Esophagus squamous epithelium (tissue), 4 donors: ENCODE measurements around the gene SMNDC1.

ENCODE experiments used
- POLR2A ChIP-seq, 4 donors: fragments of 450-650 bp; IDR thresholded peaks; one replicate each; pipeline ENCODE4 v1.6.1; 2017; ENCODE audit warnings: antibody characterized with exemption in 4 of 4, mild to moderate bottlenecking in 4 of 4, moderate library complexity in 3 of 4
- TF ChIP-seq, protein P1 (sequence below), 6 experiments: fragments of 450-650 bp in 4 of 6; fragments of 200-600 bp in 2 of 6; sonication (generic) in 2 of 6; IDR thresholded peaks; one replicate each; pipeline ENCODE4 v1.5.1; 2016 to 2019; ENCODE audit warnings: antibody characterized with exemption in 6 of 6, mild to moderate bottlenecking in 4 of 6, moderate library complexity in 4 of 6

GRCh38 chr10:110276603-110277002 is 28.1 kb downstream of the SMNDC1 start:
- TF ChIP-seq POLR2A (IDR thresholded peaks at IDR 0.05): no peak
- TF ChIP-seq, protein P1, sequence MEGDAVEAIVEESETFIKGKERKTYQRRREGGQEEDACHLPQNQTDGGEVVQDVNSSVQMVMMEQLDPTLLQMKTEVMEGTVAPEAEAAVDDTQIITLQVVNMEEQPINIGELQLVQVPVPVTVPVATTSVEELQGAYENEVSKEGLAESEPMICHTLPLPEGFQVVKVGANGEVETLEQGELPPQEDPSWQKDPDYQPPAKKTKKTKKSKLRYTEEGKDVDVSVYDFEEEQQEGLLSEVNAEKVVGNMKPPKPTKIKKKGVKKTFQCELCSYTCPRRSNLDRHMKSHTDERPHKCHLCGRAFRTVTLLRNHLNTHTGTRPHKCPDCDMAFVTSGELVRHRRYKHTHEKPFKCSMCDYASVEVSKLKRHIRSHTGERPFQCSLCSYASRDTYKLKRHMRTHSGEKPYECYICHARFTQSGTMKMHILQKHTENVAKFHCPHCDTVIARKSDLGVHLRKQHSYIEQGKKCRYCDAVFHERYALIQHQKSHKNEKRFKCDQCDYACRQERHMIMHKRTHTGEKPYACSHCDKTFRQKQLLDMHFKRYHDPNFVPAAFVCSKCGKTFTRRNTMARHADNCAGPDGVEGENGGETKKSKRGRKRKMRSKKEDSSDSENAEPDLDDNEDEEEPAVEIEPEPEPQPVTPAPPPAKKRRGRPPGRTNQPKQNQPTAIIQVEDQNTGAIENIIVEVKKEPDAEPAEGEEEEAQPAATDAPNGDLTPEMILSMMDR (IDR thresholded peaks at IDR 0.05): no peak
